Prostate gland (tissue), 2 donors: ENCODE results near the gene BCR.

Experiments used
- CTCF ChIP-seq, 4 experiments: fragments of 200-600 bp in 2 of 4; fragments of 450-650 bp in 2 of 4; sonication (generic) in 2 of 4; IDR thresholded peaks; 1 replicate in 3 of 4; 2 replicates in 1 of 4; pipeline ENCODE4 v1.5.1; 2016 to 2019; ENCODE audit warnings: antibody characterized with exemption in 4 of 4, mild to moderate bottlenecking in 2 of 4, moderate library complexity in 2 of 4
- POLR2A ChIP-seq: fragments of 450-650 bp; IDR thresholded peaks from one replicate; pipeline ENCODE4 v1.6.1; 2016; ENCODE audit warnings: antibody characterized with exemption, mild to moderate bottlenecking

- no peak for TF ChIP-seq POLR2A
- no peak for TF ChIP-seq CTCF (IDR thresholded peaks at IDR 0.05)
Measured at GRCh38 chr22:23215294-23216241, 35.3 kb downstream of the BCR start.
